OCI-M1 (cell line): ENCODE data around the gene KYAT1.

Experiments
- DNase-seq: peaks from one replicate; lab custom pipeline; 2025; lab: John Stamatoyannopoulos, UW

Gene KYAT1

GRCh38 chr9:128881884-128882676 lies at the start of gene KYAT1, which contains the start of gene LRRC8A:
KYAT1 (minus strand) TSS chr9:128881950; CDS start chr9:128845405, 36,545 bp downstream.
LRRC8A (plus strand) TSS chr9:128882133; CDS start chr9:128907165, 25,032 bp downstream.
- DNase-seq, result peak; percentile 98

DNA sequence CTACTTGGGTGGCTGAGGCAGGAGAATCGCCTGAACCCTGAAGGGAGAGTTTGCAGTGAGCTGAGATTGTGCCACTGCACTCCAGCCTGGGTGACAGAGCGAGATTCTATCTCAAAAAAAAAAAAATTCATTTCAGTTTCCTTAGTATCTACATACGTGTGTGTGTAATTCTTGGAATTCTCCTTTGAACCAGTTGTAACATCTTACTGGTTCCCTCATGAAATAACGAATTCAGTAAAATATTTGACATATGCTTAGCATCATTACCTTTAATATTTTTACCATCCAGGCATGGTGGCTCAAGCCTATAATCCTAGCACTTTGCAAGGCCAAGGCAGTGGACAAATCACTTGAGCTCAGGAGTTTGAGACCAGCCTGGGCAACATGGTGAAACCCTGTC lies 47.8 kb upstream of the KYAT1 start:
- DNase-seq, result no peak

GRCh38 chr9:128928624-128929023 lies 46.9 kb upstream of the KYAT1 start:
- no peak for DNase-seq

GRCh38 chr9:128927731-128928411 lies 46.1 kb upstream of the KYAT1 start:
- DNase-seq, result peak; percentile 60

GRCh38 chr9:128923493-128923883 lies 41.7 kb upstream of the KYAT1 start:
- no peak for DNase-seq

- no peak for DNase-seq
Observed at GRCh38 chr9:128921881-128922763, 40.4 kb upstream of the KYAT1 start.

- DNase-seq, result no peak
Observed at GRCh38 chr9:128920381-128921058, 38.8 kb upstream of the KYAT1 start, which contains the start of gene PHYHD1. PHYHD1 (plus strand) TSS chr9:128920982; CDS start chr9:128922324, 1,342 bp downstream.

DNA sequence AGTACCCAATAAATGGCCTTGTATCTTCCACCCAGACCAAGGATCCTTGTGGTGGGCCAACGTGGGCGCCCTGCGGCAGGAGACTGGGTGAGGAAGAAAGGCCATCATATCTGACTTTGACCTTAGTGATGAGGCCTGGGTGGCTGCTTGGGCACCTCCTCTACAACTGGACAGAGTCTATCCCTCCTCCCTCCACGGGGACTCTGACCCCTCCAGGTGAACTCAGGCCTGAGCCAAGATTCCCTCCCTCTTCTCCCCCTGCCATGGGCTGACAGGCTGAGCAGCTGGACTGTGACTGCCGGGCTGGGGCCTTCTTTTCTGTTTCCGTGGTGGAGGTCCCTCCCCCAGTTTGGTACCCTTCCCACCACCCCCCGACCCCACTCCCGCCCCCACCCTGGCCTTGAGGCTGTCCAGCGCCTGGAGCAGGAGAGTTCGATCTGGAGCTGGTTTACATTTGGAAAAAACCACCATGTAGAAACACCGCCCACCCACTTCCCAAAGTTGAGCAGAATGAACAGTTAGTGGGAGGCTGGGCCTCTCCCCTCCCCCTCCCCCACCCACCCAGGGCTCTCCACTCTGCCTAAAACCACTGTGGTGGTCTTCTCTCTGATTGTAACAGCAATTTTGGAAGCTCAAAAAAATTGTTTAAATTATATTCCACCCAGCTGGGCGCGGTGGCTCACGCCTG lies 37.8 kb upstream of the KYAT1 start:
- DNase-seq, result no peak

- DNase-seq, result no peak
Observed at GRCh38 chr9:128918921-128919320, 37.2 kb upstream of the KYAT1 start.

- DNase-seq, result no peak
Observed at GRCh38 chr9:128917151-128917849, 35.5 kb upstream of the KYAT1 start.

- DNase-seq, result no peak
Observed at GRCh38 chr9:128916745-128917144, 35.0 kb upstream of the KYAT1 start.

DNA sequence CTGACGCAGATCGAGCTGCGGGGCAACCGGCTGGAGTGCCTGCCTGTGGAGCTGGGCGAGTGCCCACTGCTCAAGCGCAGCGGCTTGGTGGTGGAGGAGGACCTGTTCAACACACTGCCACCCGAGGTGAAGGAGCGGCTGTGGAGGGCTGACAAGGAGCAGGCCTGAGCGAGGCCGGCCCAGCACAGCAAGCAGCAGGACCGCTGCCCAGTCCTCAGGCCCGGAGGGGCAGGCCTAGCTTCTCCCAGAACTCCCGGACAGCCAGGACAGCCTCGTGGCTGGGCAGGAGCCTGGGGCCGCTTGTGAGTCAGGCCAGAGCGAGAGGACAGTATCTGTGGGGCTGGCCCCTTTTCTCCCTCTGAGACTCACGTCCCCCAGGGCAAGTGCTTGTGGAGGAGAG lies 34.5 kb upstream of the KYAT1 start:
- DNase-seq, result no peak

GRCh38 chr9:128913995-128914772 lies 32.4 kb upstream of the KYAT1 start:
- DNase-seq, result no peak

DNA sequence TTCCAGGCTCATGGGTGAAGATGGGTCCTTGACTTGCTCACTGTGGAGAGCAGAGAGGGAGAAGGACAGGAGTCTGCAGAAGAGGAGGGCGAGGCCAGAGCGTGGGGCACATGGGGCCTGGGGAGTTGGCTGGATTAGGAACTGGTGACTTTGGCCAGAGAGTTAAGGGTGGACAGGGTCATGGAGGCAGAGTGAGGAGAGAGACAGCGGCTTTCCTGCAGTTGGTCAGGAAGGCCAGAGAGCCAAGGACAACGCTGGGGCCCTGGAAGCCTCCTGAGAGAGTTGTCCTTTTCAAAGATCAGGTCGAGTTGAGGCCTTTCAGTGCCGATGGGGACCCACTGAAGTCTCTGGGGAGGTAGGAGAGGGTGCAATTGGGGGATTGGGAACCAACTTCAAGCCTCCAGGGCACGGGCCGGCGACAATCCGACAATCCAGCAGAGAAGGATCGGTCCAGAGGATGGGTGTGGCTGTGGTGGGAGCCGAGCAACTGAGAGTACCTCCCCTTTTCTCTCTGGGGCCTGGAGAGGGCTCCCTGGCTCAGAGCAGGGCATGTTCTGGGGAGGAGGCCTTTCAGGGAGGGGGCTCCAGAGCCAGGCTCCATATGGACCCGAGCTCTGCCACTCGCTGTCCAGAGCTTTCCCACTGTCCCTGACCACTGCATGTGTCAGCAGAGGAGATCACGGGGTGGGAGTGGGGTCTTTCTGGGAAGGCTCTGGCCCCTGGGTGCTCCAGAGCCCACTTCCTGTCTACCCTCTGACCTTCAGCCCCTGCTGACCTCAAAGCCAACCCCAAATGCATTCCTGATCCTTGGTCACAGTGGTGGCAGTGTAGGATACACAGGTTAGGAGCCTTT lies 31.5 kb upstream of the KYAT1 start:
- DNase-seq, result no peak

DNA sequence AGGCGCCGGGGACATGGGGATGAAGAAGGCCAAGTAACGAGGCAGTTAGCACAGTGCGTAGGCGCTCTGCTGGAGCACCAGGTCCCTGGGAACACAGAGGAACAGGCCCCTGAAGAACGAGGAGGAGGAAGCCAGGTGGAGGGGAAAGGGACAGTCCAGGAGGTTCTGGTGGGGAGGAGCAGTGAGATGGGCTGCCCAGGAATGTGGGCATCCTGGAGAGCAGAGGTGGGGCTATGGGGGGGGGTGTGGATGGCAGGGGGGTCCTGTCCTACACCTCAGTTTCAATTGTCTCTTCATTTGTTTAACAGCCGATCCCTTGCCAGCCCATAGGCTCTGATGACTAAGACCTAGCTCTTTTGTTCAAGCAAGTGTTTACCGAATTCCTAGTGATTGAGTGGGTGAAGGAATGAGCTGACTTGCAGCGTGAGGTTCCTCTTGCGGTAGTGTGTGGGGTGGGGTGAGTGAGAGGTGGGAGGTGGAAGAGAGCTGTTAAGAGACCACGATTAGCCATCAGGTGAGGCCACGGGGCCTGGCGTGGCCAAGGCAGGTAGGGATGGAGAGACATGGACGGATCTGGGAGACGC lies 30.6 kb upstream of the KYAT1 start:
- no peak for DNase-seq

DNA sequence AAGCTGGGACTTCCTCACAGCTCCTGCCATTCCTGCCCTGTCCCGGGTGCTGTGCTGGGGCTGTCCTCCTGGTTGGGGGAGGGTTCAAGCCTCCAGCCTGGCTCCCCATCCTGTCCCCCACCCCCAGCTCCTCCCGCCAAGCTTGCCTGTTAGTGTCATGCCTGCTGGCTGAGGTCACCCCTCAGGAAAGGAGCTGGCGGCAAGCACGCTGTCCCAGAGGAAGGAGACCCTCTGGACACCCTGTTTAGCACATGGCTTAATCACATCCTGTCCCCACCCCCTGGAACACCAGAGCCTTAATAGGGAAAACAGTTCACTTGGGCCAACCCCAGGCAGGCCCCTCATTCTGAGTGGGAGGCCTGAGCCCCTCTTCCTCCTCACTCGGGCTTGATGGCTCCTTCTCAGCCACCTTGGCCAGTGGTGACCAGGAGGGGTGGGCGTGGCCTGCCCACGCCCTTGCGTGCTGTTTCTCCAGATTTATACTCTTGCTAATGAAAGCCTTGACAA lies 29.8 kb upstream of the KYAT1 start:
- peak; percentile 33 for DNase-seq

DNA sequence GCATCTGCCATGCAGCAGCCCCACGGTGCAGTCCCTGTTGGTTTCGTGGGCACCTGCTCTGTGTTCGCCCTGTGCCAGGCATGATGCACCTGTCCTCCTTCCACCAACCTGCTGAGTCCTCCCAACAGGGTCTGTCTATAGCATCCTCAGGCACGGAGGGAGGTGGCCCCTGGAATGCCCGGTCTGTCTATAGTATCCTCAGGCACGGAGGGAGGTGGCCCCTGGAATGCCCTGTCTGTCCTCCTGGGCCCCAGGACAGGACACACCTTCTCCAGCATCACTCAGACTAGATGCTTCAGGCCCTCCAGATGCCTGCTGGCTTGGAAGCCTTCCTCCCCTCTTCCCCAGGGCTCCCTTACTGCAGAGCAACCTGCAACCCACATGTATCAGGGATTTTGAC lies 29.2 kb upstream of the KYAT1 start:
- no peak for DNase-seq

GRCh38 chr9:128909859-128910258 lies 28.1 kb upstream of the KYAT1 start:
- DNase-seq, result no peak
